SK-N-SH treated with all-trans-retinoic acid at 6 μM for 48 hours (cell line): ENCODE data around the gene CCR5AS.

Experiments used
- ARNTL ChIP-seq: fragments of 450-650 bp; formaldehyde crosslinking; IDR thresholded peaks from 2 replicates; pipeline ENCODE4 v1.5.0; 2020; ENCODE audit warnings: low read depth, mild to moderate bottlenecking, moderate library complexity, borderline replicate concordance
- BACH2 ChIP-seq: fragments of 250-450 bp; sonication (Bioruptor Pico); IDR thresholded peaks from 2 replicates; pipeline ENCODE4 v1.9.0; 2021; ENCODE audit warnings: mild to moderate bottlenecking, borderline replicate concordance
- GLIS3 ChIP-seq: fragments of 250-450 bp; sonication (Bioruptor Pico); IDR thresholded peaks from 2 replicates; pipeline ENCODE4 v1.5.0; 2020; ENCODE audit warnings: mild to moderate bottlenecking, moderate library complexity
- RARB ChIP-seq: fragments of 250-450 bp; sonication (Bioruptor Pico); IDR thresholded peaks from 2 replicates; pipeline ENCODE4 v1.8.0; 2021; ENCODE audit warnings: mild to moderate bottlenecking, moderate library complexity
- TCF4 ChIP-seq: fragments of 250-450 bp; sonication (Bioruptor Pico); IDR thresholded peaks from 2 replicates; pipeline ENCODE4 v1.8.0; 2021; ENCODE audit warnings: mild to moderate bottlenecking, moderate library complexity, borderline replicate concordance
- ZFP30 ChIP-seq: fragments of 450-650 bp; formaldehyde crosslinking; IDR thresholded peaks from 2 replicates; pipeline ENCODE4 v1.5.0; 2022; ENCODE audit warnings: mild to moderate bottlenecking, moderate library complexity
- ZNF8 ChIP-seq: fragments of 450-650 bp; formaldehyde crosslinking; IDR thresholded peaks from 2 replicates; pipeline ENCODE4 v1.5.0; 2020; ENCODE audit warnings: mild to moderate bottlenecking, moderate library complexity
- TF ChIP-seq, protein P1 (sequence below): fragments of 250-450 bp; sonication (Bioruptor Pico); IDR thresholded peaks from 2 replicates; pipeline ENCODE4 v1.8.0; 2020; ENCODE audit warnings: mild to moderate bottlenecking, moderate library complexity, borderline replicate concordance

GRCh38 chr3:46354478-46354877, 52.4 kb downstream of the CCR5AS start:
- TF ChIP-seq TCF4 (CRISPR knock-in tag) (no peak), GLIS3 (CRISPR knock-in tag) (no peak), RARB (CRISPR knock-in tag) (no peak), BACH2 (CRISPR knock-in tag) (no peak), ZNF8 (no peak), ARNTL (CRISPR knock-in tag) (no peak), ZFP30 (no peak)
- TF ChIP-seq, protein P1, sequence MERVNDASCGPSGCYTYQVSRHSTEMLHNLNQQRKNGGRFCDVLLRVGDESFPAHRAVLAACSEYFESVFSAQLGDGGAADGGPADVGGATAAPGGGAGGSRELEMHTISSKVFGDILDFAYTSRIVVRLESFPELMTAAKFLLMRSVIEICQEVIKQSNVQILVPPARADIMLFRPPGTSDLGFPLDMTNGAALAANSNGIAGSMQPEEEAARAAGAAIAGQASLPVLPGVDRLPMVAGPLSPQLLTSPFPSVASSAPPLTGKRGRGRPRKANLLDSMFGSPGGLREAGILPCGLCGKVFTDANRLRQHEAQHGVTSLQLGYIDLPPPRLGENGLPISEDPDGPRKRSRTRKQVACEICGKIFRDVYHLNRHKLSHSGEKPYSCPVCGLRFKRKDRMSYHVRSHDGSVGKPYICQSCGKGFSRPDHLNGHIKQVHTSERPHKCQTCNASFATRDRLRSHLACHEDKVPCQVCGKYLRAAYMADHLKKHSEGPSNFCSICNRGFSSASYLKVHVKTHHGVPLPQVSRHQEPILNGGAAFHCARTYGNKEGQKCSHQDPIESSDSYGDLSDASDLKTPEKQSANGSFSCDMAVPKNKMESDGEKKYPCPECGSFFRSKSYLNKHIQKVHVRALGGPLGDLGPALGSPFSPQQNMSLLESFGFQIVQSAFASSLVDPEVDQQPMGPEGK (CRISPR knock-in tag), result no peak
